ENCODE results near the gene ATRNL1.

GRCh38 chr10:115875172-115875571 is 782.0 kb downstream of the ATRNL1 start:
- TF ChIP-seq CTCF (IDR thresholded peaks at IDR 0.05; ENCODE audit: low read depth, low read length, missing input control) (no peak), ZBTB33 (IDR thresholded peaks at IDR 0.05) (no peak), GABPA (IDR thresholded peaks at IDR 0.05 in 1 of 2, conservative IDR thresholded peaks at IDR 0.05 in 1 of 2) (no peak), EGR1 (IDR thresholded peaks at IDR 0.05; ENCODE audit: low read depth in 2 of 2) (no peak), MAX (IDR thresholded peaks at IDR 0.05) (no peak), TAF1 (conservative IDR thresholded peaks at IDR 0.05) (no peak)

Measured in liver (tissue), 3 donors.